GM19438 (cell line): ENCODE measurements around the gene MAP6.
A peak's percentile ranks its signal among the peaks of the same experiment; 100 is the strongest.

Source experiments
- ATAC-seq: cut with Tn5 transposase; IDR thresholded peaks from one replicate; pipeline ENCODE4 v1.9.1; 2021; ENCODE audit warnings: low read depth; ENCODE audit not compliant: unreplicated experiment

MAP6 gene

DNA sequence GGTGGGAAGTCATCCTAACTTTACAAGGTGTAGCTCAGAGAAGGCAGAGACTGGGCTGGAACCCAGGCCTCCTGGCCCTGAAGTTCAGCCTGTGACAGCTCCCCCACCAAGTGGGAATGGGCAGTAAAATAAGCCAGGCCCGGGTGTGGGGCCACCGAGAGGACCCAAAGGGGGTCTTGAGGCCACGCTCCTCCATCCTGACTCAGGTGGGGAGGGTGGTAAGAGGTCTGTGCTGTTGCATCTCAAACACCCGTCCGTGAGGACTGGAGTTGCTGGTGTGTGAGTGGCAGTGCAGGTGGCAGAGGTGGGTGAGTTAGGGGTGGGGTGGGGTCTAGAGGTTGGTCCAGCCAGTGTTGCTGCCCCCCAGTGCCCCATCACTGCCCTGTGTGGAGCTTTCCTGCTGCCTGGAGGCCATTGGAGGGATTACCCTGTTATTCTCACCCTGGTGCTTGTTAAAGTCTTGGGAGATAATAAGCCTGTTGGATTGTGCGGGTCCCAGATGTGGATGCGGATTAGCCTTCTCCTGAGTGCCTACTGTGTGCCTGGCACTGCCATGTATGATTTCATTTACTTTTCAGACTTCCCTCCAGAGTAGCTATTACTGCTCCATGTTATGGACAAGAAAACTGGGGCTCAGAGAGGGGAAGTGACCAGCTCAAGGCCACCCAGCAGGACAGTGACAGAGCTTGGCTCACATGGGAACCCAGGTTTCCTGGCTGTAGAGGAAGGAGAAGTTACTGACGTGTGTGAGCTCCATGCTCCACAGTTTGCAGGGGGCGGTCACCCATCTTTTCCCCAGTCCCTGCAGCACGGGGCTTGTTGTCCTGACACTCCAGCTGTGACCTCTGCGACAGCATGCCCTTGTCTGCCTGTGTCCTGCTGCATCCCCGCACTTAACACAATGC is 93.9 kb downstream of the MAP6 start:
- no peak for ATAC-seq

DNA sequence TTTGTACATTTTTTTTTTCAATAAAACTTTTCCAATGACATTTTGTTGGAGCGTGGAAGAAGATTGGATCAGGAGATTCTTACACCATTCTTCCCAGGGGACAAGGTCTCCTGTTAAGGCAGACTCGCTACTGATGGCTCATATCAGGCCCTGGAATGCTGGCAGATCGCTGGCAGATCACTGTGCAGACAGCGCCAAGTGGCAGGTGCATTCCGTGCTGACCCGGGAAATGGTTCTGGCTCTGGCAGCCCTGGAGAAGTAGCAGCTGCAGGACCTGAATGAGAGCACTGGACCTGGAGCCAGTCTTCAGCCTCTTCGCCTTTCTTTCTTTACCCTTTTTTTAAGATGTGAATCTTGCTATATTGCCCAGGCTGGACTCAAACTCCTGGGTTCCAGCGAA is 96.1 kb downstream of the MAP6 start:
- ATAC-seq: no peak

DNA sequence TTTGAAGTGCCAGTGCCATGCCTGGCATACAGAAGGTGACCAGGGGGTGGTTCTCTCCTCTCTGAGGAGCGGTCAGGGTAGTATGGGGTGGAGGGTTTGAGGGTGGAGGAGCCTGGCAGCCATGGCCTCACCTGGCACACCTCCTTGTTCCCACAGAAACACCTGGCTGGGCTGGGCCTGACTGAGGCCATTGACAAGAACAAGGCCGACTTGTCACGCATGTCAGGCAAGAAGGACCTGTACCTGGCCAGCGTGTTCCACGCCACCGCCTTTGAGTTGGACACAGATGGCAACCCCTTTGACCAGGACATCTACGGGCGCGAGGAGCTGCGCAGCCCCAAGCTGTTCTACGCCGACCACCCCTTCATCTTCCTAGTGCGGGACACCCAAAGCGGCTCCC is 97.2 kb downstream of the MAP6 start:
- no peak for ATAC-seq

DNA sequence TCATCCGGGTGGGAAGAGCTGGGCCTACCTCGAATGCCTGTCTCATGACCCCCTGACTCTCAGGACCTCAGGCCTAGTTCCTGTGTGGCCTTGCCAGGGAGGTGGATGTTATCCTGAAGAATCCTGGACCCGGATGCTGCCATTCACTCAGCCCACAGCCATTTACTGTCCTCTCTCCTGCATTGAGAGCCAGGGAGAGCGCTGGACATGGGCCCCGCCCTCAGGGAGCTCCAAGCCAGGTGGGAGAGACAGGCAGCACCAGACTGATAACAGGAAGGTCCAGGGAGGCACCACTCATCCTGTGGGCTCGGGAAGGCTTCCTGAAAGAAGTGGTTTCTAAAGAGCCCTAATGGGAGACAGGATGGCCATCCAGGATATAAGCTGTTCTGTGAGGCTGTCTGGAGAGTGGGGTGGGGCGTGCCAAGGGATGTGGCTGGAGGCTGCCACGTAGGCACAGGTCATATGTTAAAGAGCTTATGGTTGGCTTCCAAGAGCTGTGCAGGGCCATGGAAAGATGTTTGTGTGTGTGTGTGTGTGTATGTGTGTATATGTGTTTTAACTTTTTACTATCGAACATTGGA is 98.2 kb downstream of the MAP6 start:
- ATAC-seq: no peak

DNA sequence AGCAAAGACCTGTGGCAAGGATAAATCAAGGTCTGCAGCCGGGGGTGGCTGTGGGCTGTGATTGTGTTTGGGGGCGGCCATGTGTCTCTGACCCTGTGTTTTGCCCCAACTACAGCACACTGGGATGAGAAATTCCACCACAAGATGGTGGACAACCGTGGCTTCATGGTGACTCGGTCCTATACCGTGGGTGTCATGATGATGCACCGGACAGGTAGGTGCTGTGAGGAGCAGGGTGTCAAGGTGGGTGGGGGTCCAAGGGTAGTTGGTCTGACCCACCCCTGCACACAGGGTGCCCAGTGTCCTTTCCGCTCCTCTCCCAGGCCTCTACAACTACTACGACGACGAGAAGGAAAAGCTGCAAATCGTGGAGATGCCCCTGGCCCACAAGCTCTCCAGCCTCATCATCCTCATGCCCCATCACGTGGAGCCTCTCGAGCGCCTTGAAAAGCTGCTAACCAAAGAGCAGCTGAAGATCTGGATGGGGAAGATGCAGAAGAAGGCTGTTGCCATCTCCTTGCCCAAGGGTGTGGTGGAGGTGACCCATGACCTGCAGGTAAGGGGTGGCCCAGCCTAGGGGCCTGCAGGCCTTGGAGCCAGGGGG is 100.1 kb downstream of the MAP6 start:
- ATAC-seq: no peak

DNA sequence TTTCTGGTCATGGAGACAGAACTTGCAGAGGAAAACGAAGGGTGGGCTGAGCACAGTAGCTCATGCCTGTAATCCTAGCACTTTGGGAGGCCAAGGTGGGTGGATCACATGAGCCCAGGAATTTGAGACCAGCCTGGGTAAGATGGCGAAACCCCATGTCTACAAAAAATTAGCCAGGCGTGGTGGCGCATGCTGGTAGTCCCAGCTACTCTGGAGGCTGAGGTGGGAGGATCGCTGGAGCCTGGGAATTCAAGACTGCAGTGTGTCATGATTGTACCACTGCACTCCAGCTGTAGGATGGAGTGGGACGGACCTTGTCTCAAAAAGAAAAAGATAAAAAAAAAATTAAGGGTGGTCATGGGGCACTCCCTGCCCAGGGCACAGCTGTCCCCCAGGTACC is 100.9 kb downstream of the MAP6 start:
- ATAC-seq: no peak

DNA sequence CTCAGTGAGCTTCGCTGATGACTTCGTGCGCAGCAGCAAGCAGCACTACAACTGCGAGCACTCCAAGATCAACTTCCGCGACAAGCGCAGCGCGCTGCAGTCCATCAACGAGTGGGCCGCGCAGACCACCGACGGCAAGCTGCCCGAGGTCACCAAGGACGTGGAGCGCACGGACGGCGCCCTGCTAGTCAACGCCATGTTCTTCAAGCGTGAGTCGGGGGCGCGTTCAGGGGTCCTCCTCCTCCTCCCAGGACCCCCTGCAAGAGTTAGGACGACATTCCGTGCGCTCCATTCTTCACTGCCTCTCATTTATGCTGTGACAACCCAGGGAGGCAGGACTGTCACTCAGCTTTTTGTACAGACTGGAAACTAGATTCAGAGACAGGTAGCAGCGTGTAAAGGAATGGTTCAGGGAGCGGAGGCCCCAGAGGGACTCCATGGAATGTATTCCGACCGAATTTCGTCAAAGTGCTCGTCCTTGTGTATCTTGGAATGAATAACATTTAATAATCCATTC is 102.0 kb downstream of the MAP6 start:
- no peak for ATAC-seq

DNA sequence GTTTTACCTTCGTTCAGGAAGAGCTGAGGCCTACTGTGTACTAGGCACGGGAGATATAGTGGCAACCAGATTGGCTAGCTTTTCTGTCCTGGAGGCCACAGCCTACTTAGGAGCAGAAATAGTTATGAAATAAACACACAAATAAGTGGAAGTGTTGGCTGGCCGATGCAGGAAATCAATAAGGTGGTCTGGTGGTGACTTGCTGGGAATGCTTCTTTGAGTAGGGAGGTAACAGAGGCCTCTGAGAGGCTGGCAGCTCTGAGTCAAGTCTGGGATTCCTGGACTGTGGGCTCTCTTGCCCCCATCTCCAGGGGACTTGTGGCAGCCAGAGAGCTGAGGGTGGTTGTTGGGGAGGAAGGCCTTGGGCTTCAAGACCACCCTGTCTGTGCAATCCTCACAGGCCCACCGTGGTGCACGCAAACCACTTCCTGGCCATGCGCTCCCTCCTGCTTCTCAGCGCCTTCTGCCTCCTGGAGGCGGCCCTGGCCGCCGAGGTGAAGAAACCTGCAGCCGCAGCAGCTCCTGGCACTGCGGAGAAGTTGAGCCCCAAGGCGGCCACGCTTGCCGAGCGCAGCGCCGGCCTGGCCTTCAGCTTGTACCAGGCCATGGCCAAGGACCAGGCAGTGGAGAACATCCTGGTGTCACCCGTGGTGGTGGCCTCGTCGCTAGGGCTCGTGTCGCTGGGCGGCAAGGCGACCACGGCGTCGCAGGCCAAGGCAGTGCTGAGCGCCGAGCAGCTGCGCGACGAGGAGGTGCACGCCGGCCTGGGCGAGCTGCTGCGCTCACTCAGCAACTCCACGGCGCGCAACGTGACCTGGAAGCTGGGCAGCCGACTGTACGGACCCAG is 102.7 kb downstream of the MAP6 start:
- ATAC-seq: no peak

DNA sequence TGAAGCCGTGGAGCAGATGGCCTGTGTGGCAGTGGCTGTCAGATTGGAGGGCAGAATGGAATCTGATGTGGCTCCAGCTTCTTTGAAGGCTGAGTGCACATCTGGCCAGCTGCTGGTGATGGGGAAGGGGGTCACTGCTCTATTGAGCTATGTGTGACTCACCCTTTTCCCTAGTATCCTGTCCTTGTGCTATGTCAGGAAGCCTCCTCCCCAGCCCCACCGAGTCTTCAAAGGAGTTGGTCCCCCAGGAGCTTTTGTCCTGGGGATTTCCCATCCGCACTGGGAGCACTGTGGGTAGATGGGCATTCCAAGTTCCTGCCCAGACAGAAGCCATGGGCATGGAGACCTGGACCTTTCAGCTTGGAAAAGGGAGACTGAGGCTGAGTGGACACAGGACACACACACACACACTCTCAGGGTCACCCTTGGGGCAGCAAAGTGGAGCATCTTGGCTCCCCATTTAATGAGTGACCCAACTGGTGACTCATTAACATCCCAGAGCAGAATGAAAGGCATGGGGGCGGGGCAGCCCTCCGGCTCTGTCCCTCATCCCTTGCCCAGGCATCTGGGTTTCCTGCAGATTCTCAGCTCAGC is 103.5 kb downstream of the MAP6 start:
- no peak for ATAC-seq

DNA sequence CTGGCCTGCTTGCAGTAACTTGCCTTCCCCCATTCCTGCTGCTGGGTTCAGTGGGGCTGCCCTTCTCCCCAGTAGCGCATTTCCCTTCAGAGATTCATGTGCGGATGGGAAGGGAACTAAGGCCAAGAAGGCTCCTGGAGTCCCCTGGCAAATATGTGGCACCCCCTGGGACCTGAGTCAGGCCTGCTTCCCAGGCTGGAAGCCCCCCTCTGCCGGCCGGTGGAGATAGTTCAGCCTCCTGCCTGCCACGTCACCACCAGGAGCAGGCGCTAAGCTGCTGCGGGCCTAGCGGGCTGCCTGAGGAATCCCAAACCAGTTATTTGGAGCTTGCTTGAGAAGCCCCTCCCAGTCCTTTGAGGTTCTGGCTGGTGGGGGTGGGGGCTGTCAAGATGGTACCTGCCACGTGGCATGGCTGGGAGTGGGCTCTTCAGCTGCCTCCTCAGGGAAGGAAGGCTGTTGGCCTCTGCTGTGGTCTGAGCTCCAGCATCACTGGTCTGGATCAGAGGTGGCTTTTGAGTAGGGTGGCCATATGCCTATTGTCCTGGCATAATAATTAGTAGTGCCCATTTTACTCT is 104.8 kb downstream of the MAP6 start:
- ATAC-seq: no peak

DNA sequence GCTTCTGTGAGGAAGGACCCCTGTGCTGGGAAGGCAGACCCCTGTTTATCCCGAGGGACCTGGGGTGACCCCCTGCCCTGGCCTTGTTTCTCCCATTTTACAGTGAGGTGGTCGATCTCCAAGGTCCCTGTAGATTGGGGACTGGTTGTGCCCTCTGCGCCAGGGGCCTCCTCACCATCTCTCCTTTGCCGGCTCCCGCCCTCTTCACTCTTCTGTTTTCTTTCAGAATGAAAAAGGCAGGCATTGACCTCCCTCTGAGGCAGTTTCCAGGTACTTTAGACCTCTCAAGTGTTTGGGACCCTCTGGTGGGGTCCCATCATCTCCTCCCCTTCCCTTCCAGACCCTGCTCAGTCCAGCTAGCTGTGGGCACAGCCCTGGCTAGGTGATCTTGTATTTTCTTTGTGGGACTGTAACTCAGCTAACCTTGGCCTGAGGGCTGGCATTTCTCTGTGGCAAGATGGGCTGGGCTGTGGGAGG is 105.3 kb downstream of the MAP6 start:
- ATAC-seq: no peak

DNA sequence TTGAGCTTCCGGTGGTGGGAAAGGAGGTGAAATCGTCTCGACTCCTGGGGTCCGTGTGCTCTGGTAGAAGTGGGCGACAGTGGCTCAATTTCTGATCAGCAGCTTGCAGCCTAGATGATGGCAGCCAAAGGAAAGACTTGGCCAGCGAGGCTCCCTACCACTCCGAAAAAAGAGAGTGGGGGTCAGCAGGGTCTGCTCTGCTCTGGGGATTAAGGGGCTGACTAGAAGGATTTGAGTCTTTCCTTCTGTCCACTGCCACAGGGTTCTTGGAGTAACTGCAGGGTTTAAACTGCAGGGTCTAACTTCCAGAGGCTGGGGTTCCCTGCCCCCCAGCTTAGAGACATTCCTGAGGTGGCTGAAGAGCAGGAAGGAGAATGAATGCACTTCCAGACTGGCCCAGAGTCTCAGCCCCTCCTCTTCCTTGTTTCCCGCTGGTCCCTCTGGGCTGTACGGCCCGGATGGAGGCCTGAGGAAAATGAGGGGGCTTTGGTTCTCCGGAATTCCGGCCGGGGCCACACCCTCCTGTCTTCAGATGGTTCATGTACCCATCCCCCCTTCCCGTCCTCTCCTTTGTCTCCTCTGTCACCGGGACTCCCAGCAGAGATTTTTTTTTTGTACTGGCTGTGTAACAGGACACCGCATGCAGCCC is 105.9 kb downstream of the MAP6 start:
- ATAC-seq: no peak

DNA sequence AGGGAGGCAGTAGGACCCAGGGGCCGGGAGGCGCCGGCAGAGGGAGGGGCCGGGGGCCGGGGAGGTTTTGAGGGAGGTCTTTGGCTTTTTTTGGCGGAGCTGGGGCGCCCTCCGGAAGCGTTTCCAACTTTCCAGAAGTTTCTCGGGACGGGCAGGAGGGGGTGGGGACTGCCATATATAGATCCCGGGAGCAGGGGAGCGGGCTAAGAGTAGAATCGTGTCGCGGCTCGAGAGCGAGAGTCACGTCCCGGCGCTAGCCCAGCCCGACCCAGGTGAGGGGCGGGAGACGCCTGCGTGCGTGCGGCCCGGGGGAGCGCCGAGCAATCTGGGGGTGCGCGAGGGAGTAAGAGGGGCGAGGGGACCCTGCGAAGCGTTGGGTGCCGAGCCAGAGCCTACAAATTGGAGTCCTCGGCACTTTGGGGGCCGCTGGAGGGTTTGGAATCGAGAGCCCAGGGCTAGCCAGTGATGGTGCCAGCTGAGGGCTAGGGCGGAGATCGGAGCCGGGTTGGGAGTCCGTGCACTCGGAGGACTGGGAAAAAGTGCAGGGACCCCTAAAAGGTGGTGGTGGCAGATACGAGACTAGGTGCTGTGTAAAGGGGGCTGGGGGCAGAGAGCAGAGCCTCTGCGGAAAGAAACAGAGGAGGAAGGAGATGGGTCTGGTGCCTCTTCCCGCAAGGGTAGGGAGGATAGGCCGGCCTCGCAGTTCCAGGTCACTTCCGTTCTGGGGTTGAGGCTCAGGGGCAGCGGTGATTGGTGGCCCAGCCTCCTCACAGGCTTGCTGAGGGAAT is 106.6 kb downstream of the MAP6 start, which contains the start of gene SERPINH1:
SERPINH1 (plus strand) TSS at position 206 of the 788 bp plus-strand sequence. CDS start 4,097 bp downstream, outside the sequence.
- peak; percentile 71 for ATAC-seq

DNA sequence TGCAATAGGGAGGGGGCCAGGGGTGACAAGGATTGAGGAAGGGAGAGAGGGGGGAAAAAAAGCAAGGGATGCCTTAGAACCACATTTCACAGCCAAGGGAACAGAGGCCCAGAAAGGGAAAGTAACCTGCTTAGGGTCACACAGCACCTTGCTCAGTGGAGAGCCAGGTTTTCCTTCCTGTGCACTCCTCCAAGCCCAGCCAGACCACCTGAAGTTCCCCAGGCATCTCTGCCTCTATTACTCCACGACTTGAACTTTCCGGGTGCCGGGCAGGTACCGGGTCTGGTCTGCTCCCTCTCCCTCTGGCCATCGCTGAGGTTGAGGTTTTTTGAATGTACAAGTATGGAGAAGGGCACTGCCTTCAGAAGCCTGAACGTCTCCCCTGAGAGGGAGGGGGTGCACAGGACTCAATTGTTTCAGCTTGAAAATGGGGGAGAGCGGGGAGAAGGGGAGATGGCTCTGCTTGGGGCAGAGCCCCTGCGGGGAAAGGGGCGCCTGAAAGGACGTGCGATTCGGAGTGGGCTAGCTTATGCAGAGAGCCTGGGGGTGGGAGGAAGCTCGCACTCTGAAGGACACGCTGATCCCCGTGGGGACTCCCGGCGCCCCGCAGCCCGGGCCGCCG is 107.3 kb downstream of the MAP6 start:
- no peak for ATAC-seq

DNA sequence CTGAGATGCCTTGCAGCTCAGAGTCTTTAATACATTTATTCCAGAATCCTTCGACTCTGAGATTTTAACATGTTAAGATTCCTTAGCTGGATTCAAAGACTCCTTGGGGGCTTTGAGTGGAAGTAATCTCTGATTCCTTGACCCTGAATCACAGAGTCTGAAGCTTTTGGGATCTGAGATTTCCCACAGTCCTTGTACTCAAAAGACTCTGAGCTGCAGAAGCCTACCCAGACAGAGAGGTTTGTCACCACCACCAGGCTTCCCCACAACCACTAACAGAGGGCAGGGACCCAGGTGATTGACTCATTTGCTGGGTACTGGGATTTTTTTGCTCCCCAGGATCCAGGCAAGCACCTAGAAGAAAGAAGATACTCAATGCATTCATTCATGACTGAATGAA is 108.2 kb downstream of the MAP6 start:
- no peak for ATAC-seq

DNA sequence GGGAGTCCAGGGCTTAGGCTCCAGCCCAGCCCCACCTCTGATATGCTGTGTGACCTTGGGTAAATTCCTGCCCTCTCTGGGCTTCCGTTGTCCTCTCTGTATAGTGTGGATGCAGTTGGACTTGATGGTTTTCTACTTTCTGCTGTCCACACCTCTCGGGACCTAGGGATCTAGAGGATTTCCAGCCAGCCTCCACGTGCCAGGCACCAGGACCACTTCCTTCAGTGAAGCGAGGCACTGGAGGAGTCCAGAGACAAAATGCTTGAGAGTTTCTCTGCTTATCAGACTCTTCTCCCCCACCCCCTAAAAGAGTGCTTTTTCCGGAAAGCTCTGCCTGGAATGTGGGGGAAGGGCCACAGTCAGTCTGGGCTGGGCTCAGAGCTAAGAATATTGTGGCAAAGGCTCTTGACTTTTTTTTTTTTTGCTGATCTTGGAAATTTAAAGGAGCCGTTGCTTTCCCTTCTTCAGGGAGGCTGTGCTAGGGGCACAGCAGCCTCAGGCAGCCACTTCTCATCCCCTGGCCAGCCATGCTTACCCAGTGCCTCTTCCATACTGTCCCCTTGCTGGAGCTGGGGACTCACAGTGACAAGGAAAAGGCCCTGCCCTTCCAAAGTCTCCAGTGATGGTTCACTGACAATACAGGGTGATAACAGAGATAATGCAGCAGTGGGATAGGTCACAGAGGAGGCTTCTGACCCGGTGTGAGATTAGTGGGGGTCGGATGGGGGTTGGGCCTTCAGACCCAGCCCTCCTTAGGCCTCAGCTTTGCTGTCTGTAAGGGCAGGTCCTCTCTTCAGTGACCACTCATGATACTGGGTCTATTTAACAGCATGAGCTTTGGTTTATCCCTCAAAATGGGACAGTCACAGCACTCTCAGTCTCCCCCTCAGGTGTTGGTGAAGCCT is 109.6 kb downstream of the MAP6 start:
- no peak for ATAC-seq
